Activated effector memory CD4-positive, alpha-beta T cell treated with anti-CD3 and anti-CD28 coated beads, Interleukin-2, amount 50 U/mL, for 16 hours (primary cell): Measurements from ENCODE around the gene STX1B.

ENCODE experiments used
- DNase-seq: peaks from one replicate; pipeline ENCODE4 v3.0.0-alpha.2; 2020

STX1B gene

GRCh38 chr16:30974348-30974747, 36.1 kb downstream of the STX1B start:
- DNase-seq, result no peak

- DNase-seq, result no peak
Observed at GRCh38 chr16:30972872-30973271, 37.6 kb downstream of the STX1B start.

DNA sequence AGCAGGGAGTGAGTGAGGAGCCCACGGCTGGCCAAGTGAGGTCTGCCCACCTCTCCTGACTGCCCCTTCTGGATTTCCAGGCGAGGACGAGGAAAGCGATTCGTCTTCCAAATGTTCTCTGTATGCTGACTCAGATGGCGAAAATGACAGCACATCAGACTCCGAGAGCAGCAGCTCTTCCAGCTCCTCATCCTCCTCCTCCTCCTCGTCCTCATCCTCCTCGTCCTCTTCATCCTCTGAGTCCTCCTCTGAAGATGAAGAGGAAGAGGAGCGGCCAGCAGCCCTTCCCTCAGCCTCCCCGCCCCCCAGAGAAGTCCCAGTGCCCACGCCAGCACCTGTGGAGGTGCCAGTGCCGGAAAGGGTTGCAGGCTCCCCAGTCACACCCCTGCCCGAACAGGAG, 39.1 kb downstream of the STX1B start:
- no peak for DNase-seq

DNA sequence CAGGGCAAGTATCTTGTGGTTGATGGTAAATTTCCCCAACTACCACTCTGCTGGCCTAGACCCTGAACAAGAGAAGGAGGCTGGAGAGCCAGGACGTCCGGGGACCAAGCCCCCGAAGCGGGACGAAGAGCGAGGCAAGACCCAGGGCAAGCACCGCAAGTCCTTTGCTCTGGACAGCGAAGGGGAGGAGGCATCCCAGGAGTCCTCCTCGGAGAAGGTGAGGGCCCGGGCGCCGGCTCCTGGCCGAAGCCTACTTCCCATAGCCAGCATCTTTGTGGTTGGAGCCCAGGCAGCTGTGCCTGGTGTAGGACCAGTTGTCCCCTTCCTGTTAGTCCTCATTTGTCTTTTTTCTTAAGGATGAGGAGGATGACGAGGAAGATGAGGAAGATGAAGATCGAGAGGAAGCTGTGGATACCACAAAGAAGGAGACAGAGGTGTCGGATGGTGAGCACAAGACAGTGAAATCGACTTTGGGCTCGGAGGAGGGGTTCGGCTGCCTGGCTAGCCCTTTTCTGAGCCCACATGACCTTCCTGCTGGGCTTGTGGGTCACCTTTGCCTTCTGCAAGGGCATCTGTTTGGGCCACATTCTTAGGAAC, 41.1 kb downstream of the STX1B start:
- no peak for DNase-seq

DNA sequence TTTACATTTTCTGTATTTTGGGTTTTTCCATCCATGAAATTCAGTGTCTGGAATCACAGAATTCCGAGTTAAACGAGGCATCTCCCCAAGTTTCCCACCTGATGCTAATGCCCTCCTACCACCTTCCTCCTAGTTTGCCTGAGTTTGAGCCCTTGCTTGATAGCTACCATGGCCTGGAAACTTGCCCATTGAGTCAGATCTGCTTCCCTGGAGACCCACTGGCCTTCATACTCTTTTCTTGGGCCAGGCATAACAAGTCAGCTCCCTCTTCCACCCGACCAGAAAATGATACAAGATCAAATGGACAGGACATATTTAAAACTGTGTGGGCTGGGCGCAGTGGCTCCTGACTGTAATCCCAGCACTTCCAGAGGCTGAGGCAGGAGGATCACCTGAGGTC, 42.6 kb downstream of the STX1B start:
- DNase-seq, result no peak

GRCh38 chr16:30966033-30966619, 44.3 kb downstream of the STX1B start:
- no peak for DNase-seq

DNA sequence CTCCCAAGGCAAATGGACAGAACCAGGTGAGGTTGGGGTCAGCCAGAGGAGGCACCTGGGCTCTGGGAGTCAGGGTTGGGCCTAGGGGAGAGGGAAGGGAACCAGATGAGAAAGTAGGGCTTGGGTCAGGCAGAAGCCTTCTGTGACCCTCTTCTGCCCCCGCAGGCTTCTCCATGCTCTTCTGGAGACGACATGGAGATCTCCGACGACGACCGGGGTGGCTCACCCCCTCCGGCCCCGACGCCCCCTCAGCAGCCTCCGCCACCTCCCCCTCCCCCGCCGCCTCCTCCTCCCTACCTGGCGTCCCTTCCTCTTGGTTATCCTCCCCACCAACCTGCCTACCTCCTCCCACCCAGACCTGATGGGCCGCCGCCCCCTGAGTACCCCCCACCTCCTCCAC, 45.0 kb downstream of the STX1B start:
- no peak for DNase-seq

DNA sequence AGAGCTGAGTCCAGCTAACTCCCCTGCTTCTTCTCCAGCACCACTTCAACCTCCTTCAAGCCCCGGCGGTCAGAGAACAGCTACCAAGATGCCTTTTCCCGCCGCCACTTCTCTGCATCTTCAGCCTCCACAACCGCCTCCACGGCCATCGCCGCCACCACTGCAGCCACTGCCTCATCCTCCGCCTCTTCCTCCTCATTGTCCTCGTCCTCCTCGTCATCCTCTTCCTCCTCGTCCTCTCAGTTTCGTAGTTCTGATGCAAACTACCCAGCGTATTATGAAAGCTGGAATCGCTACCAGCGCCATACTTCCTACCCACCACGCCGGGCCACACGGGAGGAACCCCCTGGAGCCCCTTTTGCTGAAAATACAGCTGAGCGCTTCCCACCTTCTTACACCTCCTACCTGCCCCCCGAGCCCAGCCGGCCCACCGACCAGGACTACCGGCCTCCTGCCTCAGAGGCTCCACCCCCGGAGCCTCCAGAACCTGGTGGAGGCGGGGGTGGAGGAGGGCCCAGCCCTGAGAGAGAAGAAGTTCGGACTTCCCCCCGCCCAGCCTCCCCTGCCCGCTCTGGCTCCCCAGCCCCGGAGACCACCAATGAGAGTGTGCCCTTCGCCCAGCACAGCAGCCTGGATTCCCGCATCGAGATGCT, 45.7 kb downstream of the STX1B start:
- no peak for DNase-seq

- no peak for DNase-seq
Observed at GRCh38 chr16:30963925-30964511, 46.4 kb downstream of the STX1B start.

DNA sequence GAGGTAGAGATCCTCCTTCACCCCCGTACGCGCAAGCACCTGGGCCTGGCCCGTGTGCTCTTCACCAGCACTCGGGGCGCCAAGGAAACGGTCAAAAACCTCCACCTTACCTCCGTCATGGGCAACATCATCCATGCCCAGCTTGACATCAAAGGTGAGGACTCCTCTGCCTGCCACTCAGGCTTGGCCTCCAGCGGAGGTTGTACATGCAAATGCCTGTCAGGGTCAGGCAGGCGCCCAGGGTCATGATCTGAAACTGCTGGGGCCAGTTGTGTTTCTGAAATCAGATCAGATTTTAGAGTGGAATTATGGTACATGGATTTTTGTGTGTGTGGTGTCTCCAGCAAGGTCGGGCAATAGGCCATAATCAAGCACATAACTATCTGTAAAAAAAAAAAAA, 49.1 kb downstream of the STX1B start:
- no peak for DNase-seq

DNA sequence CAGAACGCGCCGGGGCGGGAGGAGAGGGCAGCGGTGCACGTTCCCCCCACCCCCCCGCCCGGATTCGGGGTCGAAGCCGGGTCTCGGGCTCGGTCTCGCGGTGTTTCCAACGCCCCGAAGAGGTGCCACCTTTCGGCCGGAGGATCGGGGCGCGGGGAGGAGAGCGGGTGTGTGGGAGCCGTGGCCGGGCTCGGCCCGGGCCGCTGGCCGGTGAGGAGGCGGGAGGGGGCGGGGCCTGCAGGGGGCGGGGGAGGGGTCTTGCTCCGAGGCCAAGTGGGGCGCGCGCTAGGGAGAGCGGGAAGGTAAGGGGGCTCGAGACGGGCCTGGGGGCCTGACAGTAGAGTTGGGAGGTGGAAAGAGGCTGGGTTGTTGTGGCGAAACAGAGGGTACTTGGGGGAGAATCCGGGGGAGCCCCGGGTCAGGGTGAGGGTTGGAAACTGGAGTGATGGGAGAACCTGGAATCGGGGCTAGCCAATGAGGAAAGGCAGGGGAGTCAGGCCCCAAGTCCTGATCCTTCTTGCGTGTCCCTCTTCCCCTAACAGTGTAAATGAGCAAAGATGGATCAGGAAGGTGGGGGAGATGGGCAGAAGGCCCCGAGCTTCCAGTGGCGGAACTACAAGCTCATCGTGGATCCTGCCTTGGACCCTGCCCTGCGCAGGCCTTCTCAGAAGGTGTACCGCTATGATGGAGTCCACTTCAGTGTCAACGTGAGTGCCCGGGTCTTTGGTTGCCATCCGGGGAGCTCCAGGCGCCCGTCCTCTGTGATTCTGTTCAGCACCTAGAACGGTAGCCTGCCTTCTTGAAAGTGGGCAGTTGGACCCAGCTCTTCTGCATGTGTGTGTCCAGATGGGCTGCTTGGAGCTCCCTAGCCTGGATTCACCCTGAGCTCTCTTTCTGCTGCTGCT, 52.0 kb downstream of the STX1B start:
- DNase-seq, result no peak

- DNase-seq, result peak; percentile 98
Observed at GRCh38 chr16:30957456-30958174, 52.8 kb downstream of the STX1B start, which contains the start of gene SETD1A. Gene SETD1A, plus strand, starts transcription at chr16:30957754. Its CDS starts 978 bp downstream, at chr16:30958732.

DNA sequence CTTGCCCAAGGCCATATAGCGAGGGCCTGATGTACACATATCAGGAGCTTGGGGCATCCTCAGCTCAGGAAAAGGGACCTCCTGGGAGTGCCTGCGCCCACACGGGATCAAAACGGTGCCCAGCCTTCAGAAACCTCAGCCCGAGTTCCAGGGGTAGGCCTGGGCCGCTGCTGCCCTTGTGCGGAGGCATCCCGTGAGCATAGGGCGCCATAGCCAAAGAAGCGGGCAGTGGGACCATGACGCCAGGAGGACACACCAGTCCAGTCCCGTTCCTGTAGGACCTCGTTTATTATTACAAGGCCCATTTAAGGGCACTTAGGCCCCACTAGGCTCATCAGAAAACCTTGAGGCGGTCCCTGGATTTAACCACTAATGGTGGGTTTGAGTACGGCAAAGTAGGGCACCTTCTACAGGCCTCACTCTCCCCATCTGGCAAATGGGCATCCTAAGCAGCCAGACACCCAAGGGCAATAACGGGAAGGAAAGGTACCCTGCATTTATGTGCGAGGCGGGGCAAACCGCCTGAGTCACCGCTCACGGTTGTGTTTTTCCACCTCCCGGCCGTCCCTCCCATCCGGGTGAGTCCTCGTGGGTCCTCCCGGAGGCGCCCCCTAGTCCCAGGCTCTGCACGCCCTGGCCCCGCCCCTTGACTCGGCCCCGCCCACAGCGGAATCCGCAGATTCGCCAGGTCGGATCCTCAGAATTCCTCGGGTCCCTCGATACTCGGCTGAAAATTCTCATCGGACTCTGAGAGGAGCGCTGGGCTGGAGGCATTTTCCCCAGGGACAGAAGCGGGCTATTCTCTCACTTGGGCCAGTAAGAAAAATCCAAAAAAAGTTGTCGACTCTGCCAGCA, 53.6 kb downstream of the STX1B start:
- peak; percentile 96 for DNase-seq

DNA sequence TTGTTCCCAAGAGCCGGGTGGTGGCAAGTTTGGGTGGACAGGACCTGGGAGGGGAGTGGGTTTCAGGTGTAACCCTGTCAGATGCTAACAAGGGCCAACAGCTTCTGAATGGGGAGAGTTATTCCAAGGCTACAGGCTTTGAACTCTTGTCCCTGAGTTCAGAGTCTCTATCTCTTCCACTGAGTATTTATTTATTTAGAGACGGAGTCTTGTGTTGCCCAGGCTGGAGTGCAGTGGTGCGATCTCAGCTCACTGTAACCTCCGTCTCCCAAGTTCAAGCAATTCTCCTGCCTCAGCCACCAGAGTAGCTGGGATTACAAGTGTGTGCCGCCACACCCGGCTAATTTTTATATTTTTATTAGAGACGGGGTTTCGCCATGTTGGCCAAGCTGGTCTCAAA, 55.4 kb downstream of the STX1B start:
- DNase-seq, result no peak

DNA sequence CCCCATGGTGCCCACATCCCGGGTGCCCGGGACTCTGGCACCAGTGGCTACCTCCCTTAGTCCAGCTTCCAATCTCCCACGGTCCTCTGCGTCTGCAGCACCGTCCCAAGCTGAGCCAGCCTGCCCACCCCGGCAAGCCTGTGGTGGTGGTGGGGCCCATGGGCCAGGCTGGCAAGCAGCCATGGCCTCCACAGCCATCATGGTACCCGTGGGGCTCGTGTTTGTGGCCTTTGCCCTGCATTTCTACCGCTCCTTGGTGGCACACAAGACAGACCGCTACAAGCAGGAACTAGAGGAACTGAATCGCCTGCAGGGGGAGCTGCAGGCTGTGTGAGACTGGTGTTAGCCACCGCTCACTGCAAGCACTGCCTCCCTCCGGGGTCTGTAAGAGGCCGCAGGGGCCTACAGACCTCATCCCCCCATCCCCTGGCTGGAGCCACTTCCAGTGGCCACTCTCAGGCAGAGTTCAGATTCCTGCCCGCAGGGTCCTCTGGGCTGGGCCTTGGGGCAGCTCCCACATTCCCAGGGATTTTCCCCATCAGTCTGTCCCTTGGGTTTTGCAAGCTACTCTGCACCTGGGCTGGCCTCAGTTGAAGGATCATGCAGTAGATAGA, 56.8 kb downstream of the STX1B start:
- DNase-seq, result peak; percentile 86

GRCh38 chr16:30953111-30953510, 57.3 kb downstream of the STX1B start:
- no peak for DNase-seq

DNA sequence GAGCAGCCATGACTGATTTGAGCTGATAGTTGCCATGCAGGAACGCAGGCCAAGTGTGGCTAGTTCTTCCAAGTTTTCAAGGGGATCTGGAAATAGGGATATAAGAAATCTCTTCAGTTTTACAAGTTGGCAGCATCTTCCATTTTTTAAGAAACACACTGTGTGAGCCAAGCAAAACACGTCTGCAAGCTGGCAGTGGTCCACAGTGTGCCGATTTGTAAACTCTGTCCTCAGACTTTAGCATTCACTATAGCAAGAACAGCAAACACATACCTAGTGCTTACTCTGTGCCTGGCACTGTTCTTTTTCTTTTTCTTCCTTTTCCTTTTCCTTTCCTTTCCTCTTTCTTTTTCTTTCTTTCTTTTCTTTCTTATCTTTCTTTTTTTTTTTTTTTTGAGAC, 58.7 kb downstream of the STX1B start:
- DNase-seq, result no peak

- DNase-seq, result no peak
Observed at GRCh38 chr16:30951193-30951592, 59.2 kb downstream of the STX1B start.

DNA sequence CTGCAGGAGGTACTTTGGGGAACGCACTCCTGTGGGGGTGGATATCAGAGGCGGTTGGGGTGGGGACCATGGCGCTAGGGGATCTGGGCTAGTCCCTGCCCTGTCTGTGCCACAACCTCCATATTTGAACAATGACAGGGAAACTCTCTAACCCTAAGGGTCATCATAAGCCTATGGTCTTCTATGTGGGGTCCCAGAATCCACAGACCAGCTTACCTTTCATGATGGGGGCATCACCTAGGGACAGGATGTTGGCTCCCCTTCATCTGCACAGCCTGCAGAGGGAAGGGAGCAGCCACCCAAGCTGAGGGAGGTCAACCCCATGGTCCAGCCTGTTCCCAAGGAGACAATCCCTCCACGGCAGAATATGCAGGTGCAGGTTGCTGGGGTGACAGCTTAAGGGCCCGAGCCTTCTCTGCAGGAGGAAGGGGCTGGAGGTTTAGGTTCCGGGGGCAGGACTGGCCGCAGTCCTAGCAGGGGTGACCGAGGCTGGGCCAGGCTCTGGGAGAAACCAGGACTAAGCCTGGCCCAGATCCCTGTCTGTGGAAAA, 59.8 kb downstream of the STX1B start:
- DNase-seq, result no peak

DNA sequence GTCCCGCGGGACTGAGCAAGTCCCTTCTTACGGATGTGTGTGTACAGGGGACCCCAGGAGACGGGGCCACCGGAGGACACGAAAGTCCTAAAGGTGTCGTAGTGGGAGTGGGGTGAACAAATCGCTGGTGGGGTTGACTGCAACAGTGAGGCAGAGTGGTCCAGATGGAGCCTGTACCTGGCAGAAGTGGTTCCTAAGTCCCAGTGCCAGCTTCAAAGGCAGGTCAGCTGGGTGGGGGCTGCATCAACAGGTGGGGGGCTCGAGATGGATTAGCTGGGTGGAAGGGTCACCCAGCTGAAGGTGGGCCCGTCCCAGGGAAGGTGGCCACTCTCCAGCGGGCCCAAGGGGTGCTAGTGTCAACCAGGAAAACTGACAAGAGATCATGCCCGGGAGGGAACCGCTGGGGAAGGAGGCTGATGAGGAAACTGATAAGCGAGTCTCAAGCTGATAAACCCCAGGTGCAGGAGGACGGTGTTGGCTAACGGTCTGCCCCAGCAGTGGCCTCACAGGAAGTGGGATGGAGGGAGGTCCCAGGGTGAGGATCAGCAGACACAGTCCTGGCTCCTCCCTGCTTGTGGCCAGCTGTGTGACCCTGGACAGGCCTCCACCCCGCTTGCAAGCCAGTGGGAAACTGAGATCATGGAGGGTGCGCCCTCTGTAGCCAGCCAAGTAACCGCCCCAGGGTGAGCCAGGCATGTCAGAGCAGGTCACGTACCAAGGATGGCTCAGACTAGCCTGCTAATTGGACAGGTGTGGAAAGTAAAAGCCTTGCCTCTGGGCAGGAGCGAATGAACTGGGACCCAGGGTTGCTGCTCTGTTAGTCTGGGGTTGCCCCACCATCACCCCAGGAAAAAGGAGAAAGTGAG, 60.6 kb downstream of the STX1B start:
- DNase-seq, result peak; percentile 72
